HT1080 (cell line): Measurements from ENCODE around the gene MSRB3. TPM values are rescaled to one million over a fixed set of nuclear protein-coding genes. Genes with fewer than 3 reads are reported as not detected.
"Not testable (repeated sequence)": the region's sequence is repeated elsewhere in the genome, so short reads cannot be mapped to it uniquely, and the experiment has no call there.

Source experiments
- DNase-seq: peaks from one replicate; pipeline ENCODE4 v3.0.0-alpha.2; 2015; ENCODE audit warnings: low read depth
- total RNA-seq: library from RNA; depleted of rRNA; stranded (reverse); fragments of >200 nt; shearing (Covaris generic); gene quantifications from 2 replicates; pipeline ENCODE4 v1.2.3, GENCODE V29; 2014

The MSRB3 gene
- total RNA-seq, 1 experiment from 2014 or later: 13.0 TPM

GRCh38 chr12:65449400-65449799 is 170.9 kb downstream of the MSRB3 start:
- peak; percentile 63 for DNase-seq

DNA sequence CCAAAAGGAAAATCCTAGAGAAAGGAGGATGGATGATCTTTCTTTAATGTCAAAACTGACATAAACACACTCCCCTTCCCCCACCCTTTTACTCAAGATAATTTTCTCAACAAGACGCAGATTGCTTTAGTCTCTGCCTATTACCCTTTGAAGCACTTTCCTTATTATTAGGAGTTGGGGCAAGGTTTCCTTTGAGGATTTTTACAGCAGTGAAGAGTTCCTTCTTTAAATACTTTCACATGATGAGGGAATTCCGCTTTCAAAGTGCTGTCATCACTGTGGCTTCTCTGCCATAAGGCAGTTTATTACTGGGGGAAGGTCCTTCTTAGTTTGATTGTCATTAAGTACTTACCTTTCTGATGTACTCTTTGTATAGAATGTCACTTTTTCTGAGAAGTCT is 172.1 kb downstream of the MSRB3 start:
- DNase-seq: no peak

GRCh38 chr12:65454115-65454787 is 175.8 kb downstream of the MSRB3 start:
- no peak for DNase-seq

DNA sequence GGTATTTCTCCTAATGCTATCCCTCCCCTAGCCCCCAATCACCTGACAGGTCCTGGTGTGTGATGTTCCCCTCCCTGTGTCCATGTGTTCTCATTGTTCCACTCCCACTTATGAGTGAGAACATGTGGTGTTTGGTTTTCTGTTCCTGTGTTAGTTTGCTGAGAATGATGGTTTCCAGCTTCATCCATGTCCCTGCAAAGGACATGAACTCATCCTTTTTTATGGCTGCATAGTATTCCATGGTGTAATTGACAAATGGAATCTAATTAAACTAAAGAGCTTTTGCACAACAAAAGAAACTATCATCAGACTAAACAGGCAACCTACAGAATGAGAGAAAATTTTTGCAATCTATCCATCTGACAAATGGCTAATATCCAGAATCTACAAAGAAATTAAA is 178.9 kb downstream of the MSRB3 start:
- not testable (repeated sequence) for DNase-seq

- DNase-seq: no peak
Measured at GRCh38 chr12:65458718-65459117, 180.2 kb downstream of the MSRB3 start.

- no peak for DNase-seq
Measured at GRCh38 chr12:65459545-65459944, 181.1 kb downstream of the MSRB3 start.

DNA sequence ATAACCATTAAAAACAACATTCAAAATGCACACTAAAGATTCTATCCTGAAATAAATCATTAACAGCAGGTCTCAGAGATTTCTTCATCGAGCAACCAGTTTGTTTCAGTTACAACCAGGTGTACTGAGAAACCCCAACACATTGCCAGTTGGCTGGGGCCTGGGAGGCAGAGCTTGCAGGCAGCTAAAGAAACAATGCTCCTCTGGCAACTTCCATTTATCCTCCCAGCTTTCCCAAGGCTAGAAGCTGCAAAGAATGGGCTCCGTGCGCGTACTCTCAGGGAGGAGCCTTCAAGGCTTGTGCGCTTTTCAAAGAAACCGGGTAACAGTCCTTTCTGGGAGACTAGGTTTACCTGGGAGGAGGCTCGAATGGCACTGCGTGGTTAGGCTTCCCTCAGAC is 181.6 kb downstream of the MSRB3 start:
- DNase-seq: no peak

DNA sequence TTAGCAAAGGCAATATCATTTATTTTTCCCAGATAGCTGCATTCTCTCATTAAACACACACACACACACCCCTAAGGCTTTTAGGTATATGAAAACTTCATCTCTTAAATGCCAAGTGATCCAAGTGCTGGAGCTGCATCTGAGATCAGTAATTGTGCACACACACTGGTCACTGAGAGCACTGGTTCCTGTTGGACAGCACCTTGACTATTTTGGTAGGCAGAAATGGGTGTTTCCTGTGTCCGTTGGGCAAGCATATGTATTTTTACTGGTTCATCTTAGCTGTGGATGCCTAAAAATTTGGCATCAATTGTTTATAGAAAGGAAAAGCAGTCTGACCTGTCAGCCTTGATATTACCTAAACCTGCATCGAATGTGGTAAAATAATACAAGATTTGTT is 182.5 kb downstream of the MSRB3 start:
- no peak for DNase-seq

GRCh38 chr12:65462484-65462883 is 184.0 kb downstream of the MSRB3 start:
- DNase-seq: no peak

GRCh38 chr12:65463082-65463481 is 184.6 kb downstream of the MSRB3 start:
- DNase-seq: no peak

- no peak for DNase-seq
Measured at GRCh38 chr12:65463611-65464010, 185.1 kb downstream of the MSRB3 start.

DNA sequence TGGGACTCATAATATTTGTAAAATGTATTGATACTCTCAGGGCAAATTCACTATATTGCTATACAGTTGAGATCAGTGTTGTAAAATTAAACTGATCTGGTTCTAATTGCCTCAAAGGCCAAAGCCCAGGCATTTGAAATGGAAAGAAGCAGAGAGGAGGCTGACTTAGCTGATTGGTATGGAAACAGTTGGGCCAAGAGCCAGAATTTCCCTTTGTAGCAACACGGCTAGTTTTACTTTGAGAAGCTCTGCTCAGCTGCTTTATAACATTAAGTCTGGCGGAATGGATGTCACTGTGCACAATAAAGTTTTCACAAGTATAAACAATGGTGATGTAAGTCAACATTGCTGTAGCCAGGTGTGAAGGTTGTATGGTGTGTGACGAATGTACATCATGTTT is 186.4 kb downstream of the MSRB3 start:
- DNase-seq: peak; percentile 27

DNA sequence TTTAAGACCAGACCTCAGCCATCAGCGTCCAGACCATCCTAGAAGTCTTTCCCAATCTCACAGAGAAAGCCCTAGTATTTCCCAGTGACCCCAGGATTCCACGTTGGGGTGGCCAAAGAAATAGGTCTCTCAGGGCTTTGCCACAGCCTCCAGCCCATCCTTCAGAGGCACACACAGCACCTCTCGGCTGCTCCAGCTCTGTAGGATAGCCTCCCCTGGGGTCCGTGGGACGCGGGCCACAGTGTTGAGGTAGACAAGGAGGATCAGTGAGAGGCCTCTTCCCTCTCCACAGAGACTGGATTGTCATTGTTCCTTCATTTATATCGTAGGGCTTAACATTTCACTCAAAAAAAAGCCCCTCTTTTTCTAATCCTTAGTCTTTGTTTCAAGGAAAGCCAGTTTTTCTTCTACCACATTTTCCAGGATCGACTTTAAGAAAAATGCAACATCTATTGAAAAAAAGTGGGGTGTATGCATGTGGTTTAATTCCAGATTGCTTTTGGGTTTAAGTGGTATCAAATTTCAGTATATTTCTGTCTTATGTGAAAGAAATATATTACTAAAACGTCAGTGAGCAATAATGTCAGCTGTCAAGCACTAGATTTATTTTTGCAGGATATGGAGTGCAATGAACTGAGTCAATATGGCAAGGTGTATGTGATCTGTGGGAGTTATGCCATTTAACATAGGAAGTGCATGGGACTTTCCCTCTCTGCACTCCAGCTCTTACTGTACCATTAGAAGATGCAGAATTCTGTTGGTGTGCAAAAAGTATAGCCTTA is 187.5 kb downstream of the MSRB3 start:
- DNase-seq: no peak

- DNase-seq: no peak
Measured at GRCh38 chr12:65466911-65467310, 188.4 kb downstream of the MSRB3 start.

GRCh38 chr12:65470256-65470655 is 191.8 kb downstream of the MSRB3 start:
- DNase-seq: no peak

DNA sequence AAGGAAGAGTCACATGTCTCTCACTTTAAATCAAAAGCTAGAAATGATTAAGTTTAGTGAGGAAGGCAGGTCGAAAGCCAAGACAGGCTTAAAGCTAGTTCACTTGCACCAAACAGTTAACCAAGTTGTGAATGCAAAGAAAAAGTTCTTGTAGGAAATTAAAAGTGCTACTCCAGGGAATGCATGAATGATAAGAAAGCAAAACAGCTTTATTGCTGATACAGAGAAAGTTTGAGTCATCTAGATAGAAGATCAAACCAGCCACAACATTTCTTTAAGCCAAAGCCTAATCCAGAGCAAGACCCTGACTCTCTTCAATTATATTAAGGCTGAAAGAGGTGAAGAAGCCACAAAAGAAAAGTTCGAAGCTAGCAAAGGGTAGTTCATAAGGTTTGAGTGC is 193.6 kb downstream of the MSRB3 start:
- no peak for DNase-seq

DNA sequence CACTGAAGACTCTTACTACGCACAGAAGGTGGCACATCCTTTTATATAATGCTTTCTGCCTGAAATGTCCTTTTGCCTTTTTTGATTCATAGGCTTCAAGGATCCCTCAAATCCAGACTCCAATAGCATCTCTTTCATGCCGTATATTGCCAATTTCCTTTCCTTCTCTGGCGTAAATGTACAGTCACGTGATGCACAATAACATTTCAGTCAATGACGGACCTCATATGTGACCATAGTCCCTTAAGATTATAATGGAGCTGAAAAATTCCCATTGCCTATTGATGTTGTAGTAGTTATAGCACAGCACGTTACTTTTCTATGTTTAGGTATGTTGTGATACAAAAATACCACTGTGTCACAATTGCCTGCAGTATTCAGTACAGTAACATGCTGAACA is 196.3 kb downstream of the MSRB3 start:
- no peak for DNase-seq

- DNase-seq: no peak
Measured at GRCh38 chr12:65477721-65478120, 199.2 kb downstream of the MSRB3 start.

DNA sequence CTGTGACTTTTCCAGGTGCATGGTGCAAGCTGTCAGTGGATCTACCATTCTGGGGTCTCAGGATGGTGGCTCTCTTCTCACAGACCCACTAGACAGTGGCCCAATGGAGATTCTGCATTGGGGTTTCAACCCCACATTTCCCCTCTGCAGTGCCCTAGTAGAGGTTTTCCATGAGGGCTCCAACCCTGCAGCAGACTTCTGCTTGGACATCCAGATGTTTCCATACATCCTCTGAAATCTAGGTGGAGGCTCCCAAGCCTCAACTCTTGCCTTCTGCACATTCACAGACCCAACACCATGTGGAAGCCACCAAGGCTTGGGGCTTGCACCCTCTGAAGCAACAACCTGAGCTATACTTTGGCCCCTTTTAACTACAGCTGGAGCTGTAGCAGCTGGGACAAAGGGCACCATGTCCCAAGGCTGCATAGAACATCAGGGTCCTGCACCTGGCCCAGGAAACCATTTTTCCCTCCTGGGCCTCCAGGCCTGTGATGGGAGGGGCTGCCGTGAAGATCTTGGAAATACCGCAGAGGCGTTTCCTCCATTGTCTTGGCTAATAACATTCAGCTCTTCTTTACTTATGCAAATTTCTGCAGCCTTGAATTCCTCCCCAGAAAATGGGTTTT is 205.5 kb downstream of the MSRB3 start:
- DNase-seq: not testable (repeated sequence)

DNA sequence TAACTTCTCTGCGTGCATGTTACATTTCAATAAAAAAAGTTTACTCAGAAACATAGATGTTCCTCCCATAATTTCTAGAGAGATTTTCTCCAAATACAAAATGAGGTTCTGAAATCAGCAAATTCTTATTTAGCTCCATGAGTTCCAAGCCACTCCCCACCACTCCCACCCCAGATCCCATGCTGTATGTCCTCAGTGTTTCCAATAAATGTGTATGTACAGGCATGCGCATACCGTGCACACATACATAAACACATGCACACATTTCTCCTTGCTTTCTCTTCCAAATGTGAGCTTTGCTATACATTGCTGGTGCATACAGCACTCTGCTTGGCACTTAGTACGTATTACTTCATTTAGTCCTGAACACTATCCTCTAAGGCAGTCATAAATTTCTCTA is 209.7 kb downstream of the MSRB3 start:
- no peak for DNase-seq

DNA sequence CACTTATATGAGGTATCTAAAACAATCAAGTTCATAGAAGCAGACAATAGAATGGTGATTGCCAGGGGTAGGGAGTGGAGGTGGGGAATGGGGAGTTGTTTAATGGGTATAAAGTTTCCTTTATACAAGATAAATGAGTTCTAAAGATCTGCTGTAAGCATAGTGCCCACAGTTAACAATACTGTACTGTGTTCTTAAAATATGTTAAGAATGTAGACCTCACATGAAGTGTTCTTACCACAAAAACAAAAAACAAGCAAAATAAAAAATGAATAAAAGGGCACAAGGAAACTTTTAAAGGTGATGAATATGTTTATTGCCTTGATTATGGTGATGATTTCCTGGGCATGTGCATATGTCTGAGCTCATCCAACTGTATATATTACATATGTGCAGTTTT is 211.8 kb downstream of the MSRB3 start:
- peak; percentile 60 for DNase-seq
